HG02981 (cell line): Measurements from ENCODE around the gene GPR148.
A peak's percentile ranks its signal among the peaks of the same experiment; 100 is the strongest.
"Not testable (repeated sequence)": the region's sequence is repeated elsewhere in the genome, so short reads cannot be mapped to it uniquely, and the experiment has no call there.

Experiments used
- ATAC-seq: cut with Tn5 transposase; IDR thresholded peaks from one replicate; pipeline ENCODE4 v1.9.1; 2021; ENCODE audit warnings: mild to moderate bottlenecking, moderate library complexity; ENCODE audit not compliant: unreplicated experiment

Gene GPR148

GRCh38 chr2:130728549-130729316 lies at the start of gene GPR148:
Gene GPR148 (plus strand): TSS chr2:130729070. CDS start chr2:130729152, 82 bp downstream.
- ATAC-seq = no peak

- ATAC-seq = not testable (repeated sequence)
These were observed 36.7 kb upstream of the GPR148 start for GRCh38 chr2:130692041-130692770.

- ATAC-seq = not testable (repeated sequence)
These were observed 35.4 kb upstream of the GPR148 start for GRCh38 chr2:130693474-130693873.

GRCh38 chr2:130703250-130703649 lies 25.6 kb upstream of the GPR148 start:
- not testable (repeated sequence) for ATAC-seq

GRCh38 chr2:130714795-130715194 lies 14.1 kb upstream of the GPR148 start:
- not testable (repeated sequence) for ATAC-seq

- ATAC-seq = no peak
These were observed 8.8 kb upstream of the GPR148 start for GRCh38 chr2:130720036-130720435.

- ATAC-seq = no peak
These were observed 8.3 kb upstream of the GPR148 start for GRCh38 chr2:130720528-130720927.

GRCh38 chr2:130724455-130724854 lies 4.4 kb upstream of the GPR148 start:
- no peak for ATAC-seq

GRCh38 chr2:130726614-130727180 lies 2.2 kb upstream of the GPR148 start:
- no peak for ATAC-seq

GRCh38 chr2:130727286-130727924 lies 1.5 kb upstream of the GPR148 start:
- peak; percentile 90 for ATAC-seq

- peak; percentile 19 for ATAC-seq
These were observed 839 bp upstream of the GPR148 start for GRCh38 chr2:130728007-130728454.

- ATAC-seq = no peak
These were observed 741 bp downstream of the GPR148 start for GRCh38 chr2:130729322-130730299.

GRCh38 chr2:130732257-130732656 lies 3.4 kb downstream of the GPR148 start:
- ATAC-seq = not testable (repeated sequence)

- no peak for ATAC-seq
These were observed 6.3 kb downstream of the GPR148 start for GRCh38 chr2:130735200-130735599.

GRCh38 chr2:130736487-130736886 lies 7.6 kb downstream of the GPR148 start:
- no peak for ATAC-seq

- no peak for ATAC-seq
These were observed 8.7 kb downstream of the GPR148 start for GRCh38 chr2:130737592-130737991.

- ATAC-seq = no peak
These were observed 11.8 kb downstream of the GPR148 start for GRCh38 chr2:130740671-130741070.

GRCh38 chr2:130743278-130743677 lies 14.4 kb downstream of the GPR148 start:
- no peak for ATAC-seq

GRCh38 chr2:130744287-130745117 lies 15.6 kb downstream of the GPR148 start:
- ATAC-seq = no peak
